ENCODE data around the gene TMEM127. TPM values are rescaled to one million over a fixed set of nuclear protein-coding genes. Genes with fewer than 3 reads are reported as not detected.

Gene TMEM127
- total and polyA plus RNA-seq, 2 donors from 2014 or later = 37.4 to 72.3 TPM

DNA sequence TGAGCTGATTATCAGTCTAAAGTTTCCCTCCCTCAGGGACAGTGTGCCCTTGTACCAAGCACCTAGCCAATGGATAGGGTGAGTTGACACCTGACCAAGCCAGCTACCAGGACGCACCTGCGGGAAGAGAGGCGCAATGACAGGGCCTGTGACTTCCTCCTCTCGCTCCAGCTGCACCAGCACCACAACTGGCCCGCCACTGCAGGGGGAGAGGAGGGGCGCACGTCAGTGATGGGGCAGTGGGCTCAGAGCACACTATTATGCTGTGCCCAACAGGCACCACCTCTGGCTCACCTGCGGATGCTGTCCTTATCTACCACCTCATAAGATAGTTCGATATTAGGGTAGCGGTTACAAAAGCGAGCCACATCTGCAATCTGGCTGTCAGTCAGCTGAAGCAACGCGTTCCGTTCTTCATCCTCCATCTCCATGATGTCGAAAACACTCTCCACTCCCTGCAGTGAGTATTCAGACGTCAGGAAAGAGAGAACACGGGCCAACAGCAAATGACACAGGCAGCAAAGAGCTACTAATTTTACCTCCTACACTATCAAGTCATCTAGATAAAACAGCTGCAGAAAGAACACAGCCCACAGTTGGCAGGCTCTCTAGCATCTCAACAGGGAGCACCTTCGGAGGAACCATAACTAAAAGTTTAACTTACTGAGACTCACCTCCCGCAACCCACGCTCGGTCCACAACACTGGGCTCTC is 11.1 kb upstream of the TMEM127 start:
- no peak for FAIRE-seq
- H3K36me3 ChIP-seq (ENCODE audit: control insufficient read depth in 2 of 3, insufficient read depth in 3 of 3, low read length in 3 of 3) = peaks cover 22 to 58% (median 48%) of the 10 kb centered on the region in 3 donors
- H3K4me1 ChIP-seq (ENCODE audit: control insufficient read depth in 2 of 3, insufficient read depth in 2 of 3, low read depth in 1 of 3, low read length in 3 of 3) = peaks cover 0 to 11% (median 9%) of the 10 kb centered on the region in 3 donors
- intact Hi-C loops (cut with DNase I) = no loop called here
- H3K27ac ChIP-seq (ENCODE audit: low read depth in 2 of 2, low read length in 2 of 2) = no peak overlapping the region
- no peak overlapping the region for H3K4me3 ChIP-seq (ENCODE audit: low read length in 3 of 3)
- TF ChIP-seq, protein P1, sequence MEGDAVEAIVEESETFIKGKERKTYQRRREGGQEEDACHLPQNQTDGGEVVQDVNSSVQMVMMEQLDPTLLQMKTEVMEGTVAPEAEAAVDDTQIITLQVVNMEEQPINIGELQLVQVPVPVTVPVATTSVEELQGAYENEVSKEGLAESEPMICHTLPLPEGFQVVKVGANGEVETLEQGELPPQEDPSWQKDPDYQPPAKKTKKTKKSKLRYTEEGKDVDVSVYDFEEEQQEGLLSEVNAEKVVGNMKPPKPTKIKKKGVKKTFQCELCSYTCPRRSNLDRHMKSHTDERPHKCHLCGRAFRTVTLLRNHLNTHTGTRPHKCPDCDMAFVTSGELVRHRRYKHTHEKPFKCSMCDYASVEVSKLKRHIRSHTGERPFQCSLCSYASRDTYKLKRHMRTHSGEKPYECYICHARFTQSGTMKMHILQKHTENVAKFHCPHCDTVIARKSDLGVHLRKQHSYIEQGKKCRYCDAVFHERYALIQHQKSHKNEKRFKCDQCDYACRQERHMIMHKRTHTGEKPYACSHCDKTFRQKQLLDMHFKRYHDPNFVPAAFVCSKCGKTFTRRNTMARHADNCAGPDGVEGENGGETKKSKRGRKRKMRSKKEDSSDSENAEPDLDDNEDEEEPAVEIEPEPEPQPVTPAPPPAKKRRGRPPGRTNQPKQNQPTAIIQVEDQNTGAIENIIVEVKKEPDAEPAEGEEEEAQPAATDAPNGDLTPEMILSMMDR (IDR thresholded peaks at IDR 0.05; ENCODE audit: borderline replicate concordance, extremely low read depth, insufficient read depth) = no peak
- no peak for DNase-seq
- H3K9ac ChIP-seq (ENCODE audit: low read length in 3 of 3) = no peak overlapping the region
- no peaks in the 10 kb centered on the region for H3K27me3 ChIP-seq (ENCODE audit: control insufficient read depth, insufficient read depth, low read length)
- H3K9me3 ChIP-seq (ENCODE audit: control insufficient read depth in 2 of 3, insufficient read depth in 1 of 3, low read length in 3 of 3) = no peaks in the 10 kb centered on the region

DNA sequence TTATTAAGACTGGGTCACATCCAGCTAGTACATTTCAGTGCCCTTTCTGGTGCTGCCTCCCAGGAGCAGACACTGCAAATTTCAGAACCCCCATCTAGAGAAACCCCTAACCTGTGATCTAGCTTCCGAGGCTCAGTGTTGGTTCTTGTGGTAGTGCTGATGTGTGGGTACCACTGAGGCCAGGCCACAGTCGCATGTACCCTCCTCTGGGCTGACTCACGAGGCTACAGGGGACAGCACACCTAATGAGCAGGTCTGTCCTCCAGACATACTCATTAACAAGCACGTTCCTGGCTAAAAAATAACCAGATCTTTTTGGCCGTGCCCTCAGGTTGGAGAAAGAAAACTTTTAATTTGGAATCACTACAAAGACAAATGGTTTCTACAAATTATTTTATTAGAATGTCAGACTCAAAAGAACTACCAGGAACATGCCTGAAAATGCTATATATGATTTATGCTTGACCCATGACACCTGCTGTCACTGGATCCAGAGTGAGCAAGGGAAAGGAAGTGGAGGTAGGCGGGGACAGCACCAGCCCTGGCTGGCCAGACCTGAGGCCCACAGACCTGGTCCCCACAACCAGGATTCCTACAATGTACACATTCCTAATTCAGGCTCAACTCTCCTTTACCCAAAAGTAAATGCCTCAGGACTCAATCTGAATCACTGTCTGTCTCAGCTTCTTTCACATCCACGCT is 8.7 kb upstream of the TMEM127 start:
- H3K36me3 ChIP-seq (ENCODE audit: control insufficient read depth in 2 of 3, insufficient read depth in 3 of 3, low read length in 3 of 3) = peaks cover 19 to 61% (median 48%) of the 10 kb centered on the region in 3 donors

DNA sequence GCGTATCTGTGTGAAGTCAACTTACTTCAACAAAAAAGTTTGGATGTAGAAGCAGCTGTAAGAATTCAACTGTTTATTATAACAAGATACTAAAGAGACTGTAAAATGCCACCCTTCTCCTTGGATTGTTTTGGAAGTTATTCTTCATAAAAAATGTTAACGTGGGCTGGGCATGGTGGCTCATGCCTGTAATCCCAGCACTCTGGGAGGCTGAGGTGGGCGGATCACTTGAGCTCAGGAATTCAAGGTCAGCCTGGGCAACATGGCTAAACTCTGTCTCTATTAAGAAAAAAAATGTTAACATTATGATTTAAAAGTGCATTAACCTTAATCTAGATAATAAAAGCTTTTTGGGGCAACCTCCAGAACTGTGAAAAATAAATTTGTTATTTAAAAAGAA is 8.0 kb upstream of the TMEM127 start:
- DNase-seq = no peak
- Histone ChIP-seq H3K4me3 (ENCODE audit: low read length in 3 of 3) (no peak overlapping the region), H3K9ac (ENCODE audit: low read length in 3 of 3) (no peak overlapping the region), H3K36me3 (ENCODE audit: control insufficient read depth in 2 of 3, insufficient read depth in 3 of 3, low read length in 3 of 3) (peaks cover 21 to 60% (median 50%) of the 10 kb centered on the region in 3 donors), H3K27me3 (ENCODE audit: control insufficient read depth, insufficient read depth, low read length) (no peaks in the 10 kb centered on the region), H3K4me1 (ENCODE audit: control insufficient read depth in 2 of 3, insufficient read depth in 2 of 3, low read depth in 1 of 3, low read length in 3 of 3) (peaks cover 0 to 11% (median 9%) of the 10 kb centered on the region in 3 donors), H3K9me3 (ENCODE audit: control insufficient read depth in 2 of 3, insufficient read depth in 1 of 3, low read length in 3 of 3) (no peaks in the 10 kb centered on the region), H3K27ac (ENCODE audit: low read depth in 2 of 2, low read length in 2 of 2) (no peak overlapping the region)
- TF ChIP-seq, protein P1 (IDR thresholded peaks at IDR 0.05; ENCODE audit: borderline replicate concordance, extremely low read depth, insufficient read depth) = no peak
- FAIRE-seq = no peak
- intact Hi-C loops (cut with DNase I) = no loop called here

More for the DNA sequence above, 8.7 kb upstream of the TMEM127 start:
- DNase-seq (no peak), FAIRE-seq (no peak)
- Histone ChIP-seq H3K4me1 (ENCODE audit: control insufficient read depth in 2 of 3, insufficient read depth in 2 of 3, low read depth in 1 of 3, low read length in 3 of 3) (peaks cover 0 to 11% (median 9%) of the 10 kb centered on the region in 3 donors), H3K4me3 (ENCODE audit: low read length in 3 of 3) (no peak overlapping the region), H3K27ac (ENCODE audit: low read depth in 2 of 2, low read length in 2 of 2) (no peak overlapping the region), H3K9ac (ENCODE audit: low read length in 3 of 3) (no peak overlapping the region), H3K9me3 (ENCODE audit: control insufficient read depth in 2 of 3, insufficient read depth in 1 of 3, low read length in 3 of 3) (no peaks in the 10 kb centered on the region), H3K27me3 (ENCODE audit: control insufficient read depth, insufficient read depth, low read length) (no peaks in the 10 kb centered on the region)
- intact Hi-C loops (cut with DNase I) = no loop called here
- TF ChIP-seq, protein P1 (IDR thresholded peaks at IDR 0.05; ENCODE audit: borderline replicate concordance, extremely low read depth, insufficient read depth) = no peak
